Adipocyte (in vitro differentiated cells): ENCODE results near the gene SFTA2.
A peak's percentile ranks its signal among the peaks of the same experiment; 100 is the strongest.

ENCODE experiments used
- DNase-seq: peaks from one replicate; pipeline ENCODE4 v3.0.0-alpha.2; 2015; ENCODE audit warnings: low read depth
- H3K27me3 ChIP-seq: replicated peaks from 2 replicates; pipeline ENCODE4 v1.7.0; 2013; ENCODE audit warnings: mild to moderate bottlenecking, low read length, moderate library complexity; ENCODE audit not compliant: control insufficient read depth, insufficient read depth
- H3K36me3 ChIP-seq: 2 replicates; pipeline ENCODE4 v1.7.0; 2013; ENCODE audit warnings: low read length, mild to moderate bottlenecking, moderate library complexity; ENCODE audit not compliant: control insufficient read depth, insufficient read depth, severe bottlenecking
- H3K4me1 ChIP-seq: 2 replicates; pipeline ENCODE4 v1.7.0; 2013; ENCODE audit warnings: mild to moderate bottlenecking, low read length, moderate library complexity; ENCODE audit not compliant: control insufficient read depth, insufficient read depth
- H3K4me3 ChIP-seq: 2 replicates; pipeline ENCODE4 v1.7.0; 2013; ENCODE audit warnings: mild to moderate bottlenecking, low read length, moderate library complexity
- H3K9ac ChIP-seq: 2 replicates; pipeline ENCODE4 v1.7.0; 2013; ENCODE audit warnings: mild to moderate bottlenecking, low read length, moderate library complexity
- H3K9me3 ChIP-seq: 2 replicates; pipeline ENCODE4 v1.7.0; 2013; ENCODE audit warnings: mild to moderate bottlenecking, low read length, moderate library complexity; ENCODE audit not compliant: control insufficient read depth

The SFTA2 gene

GRCh38 chr6:30889496-30889885 is 42.5 kb downstream of the SFTA2 start:
- Histone ChIP-seq H3K36me3 (peaks cover 20% of the 10 kb centered on the region), H3K27me3 (no peaks in the 10 kb centered on the region)

GRCh38 chr6:30888816-30889495 is 43.0 kb downstream of the SFTA2 start:
- peak overlapping the region; percentile 59 for H3K9ac ChIP-seq
- peaks cover 18% of the 10 kb centered on the region for H3K36me3 ChIP-seq

More at GRCh38 chr6:30889496-30889885, 42.5 kb downstream of the SFTA2 start:
- Histone ChIP-seq H3K9me3 (no peaks in the 10 kb centered on the region), H3K4me1 (peaks cover 38% of the 10 kb centered on the region), H3K4me3 (no peak overlapping the region), H3K9ac (no peak overlapping the region)
- DNase-seq: no peak

DNA sequence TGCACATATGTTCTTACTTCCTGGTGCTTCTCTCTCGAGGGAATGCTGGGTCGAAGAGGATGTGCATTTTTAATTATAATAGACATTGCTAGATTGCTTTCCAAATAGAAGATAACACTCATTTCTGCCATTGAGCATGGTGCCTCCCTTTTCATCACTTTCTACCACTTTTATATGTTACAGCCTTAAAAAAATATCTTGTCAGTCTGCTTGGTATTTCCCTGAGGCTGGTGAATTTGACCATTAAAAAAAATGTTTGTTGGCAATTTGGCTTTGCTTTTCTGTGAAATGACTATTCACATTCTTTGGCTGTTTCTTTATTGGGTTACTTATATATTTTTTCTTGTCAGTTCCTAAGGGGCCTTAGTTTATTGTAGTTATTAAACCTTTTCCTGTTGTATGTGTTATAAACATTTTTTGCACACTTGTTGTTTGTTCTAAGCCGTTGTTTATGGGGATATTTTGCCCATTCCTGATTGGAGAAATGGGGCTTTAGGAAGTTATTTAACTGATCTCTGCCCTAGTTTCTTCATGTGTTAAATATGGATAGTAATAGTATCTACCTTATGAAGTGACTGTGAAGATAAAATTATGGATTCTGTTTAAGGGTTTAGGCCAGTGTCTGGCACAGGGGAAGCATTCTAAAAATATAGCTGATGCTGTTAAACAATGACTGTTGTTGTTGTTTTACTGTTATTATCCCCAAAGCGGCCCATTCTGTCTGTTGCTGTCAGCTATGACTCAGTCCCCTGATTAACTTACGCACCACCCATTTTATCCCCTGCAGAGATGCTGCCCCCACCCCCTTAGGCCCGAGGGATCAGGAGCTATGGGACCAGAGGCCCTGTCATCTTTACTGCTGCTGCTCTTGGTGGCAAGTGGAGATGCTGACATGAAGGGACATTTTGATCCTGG is 43.8 kb downstream of the SFTA2 start:
- H3K9me3 ChIP-seq: no peaks in the 10 kb centered on the region
- peak overlapping the region; percentile 31 for H3K4me3 ChIP-seq
- peaks cover 13% of the 10 kb centered on the region for H3K36me3 ChIP-seq
- H3K27me3 ChIP-seq: no peaks in the 10 kb centered on the region
- H3K9ac ChIP-seq: peak overlapping the region; percentile 59
- peak; percentile 73 for DNase-seq
- peaks cover 45% of the 10 kb centered on the region for H3K4me1 ChIP-seq

More at GRCh38 chr6:30888816-30889495, 43.0 kb downstream of the SFTA2 start:
- no peak for DNase-seq
- Histone ChIP-seq H3K9me3 (no peaks in the 10 kb centered on the region), H3K4me3 (no peak overlapping the region), H3K4me1 (peaks cover 38% of the 10 kb centered on the region), H3K27me3 (no peaks in the 10 kb centered on the region)

GRCh38 chr6:30886897-30887255 is 45.1 kb downstream of the SFTA2 start:
- Histone ChIP-seq H3K27me3 (no peaks in the 10 kb centered on the region), H3K36me3 (peaks cover 8% of the 10 kb centered on the region), H3K4me1 (peaks cover 50% of the 10 kb centered on the region), H3K9me3 (no peaks in the 10 kb centered on the region), H3K9ac (peak overlapping the region; percentile 84), H3K4me3 (peak overlapping the region; percentile 86)
- DNase-seq: no peak

GRCh38 chr6:30885999-30886896 is 45.7 kb downstream of the SFTA2 start:
- peak overlapping the region; percentile 86 for H3K4me3 ChIP-seq
- H3K9ac ChIP-seq: peak overlapping the region; percentile 84
- peaks cover 50% of the 10 kb centered on the region for H3K4me1 ChIP-seq
- H3K36me3 ChIP-seq: peaks cover 8% of the 10 kb centered on the region
- peak; percentile 86 for DNase-seq
- no peaks in the 10 kb centered on the region for H3K9me3 ChIP-seq
- no peaks in the 10 kb centered on the region for H3K27me3 ChIP-seq

DNA sequence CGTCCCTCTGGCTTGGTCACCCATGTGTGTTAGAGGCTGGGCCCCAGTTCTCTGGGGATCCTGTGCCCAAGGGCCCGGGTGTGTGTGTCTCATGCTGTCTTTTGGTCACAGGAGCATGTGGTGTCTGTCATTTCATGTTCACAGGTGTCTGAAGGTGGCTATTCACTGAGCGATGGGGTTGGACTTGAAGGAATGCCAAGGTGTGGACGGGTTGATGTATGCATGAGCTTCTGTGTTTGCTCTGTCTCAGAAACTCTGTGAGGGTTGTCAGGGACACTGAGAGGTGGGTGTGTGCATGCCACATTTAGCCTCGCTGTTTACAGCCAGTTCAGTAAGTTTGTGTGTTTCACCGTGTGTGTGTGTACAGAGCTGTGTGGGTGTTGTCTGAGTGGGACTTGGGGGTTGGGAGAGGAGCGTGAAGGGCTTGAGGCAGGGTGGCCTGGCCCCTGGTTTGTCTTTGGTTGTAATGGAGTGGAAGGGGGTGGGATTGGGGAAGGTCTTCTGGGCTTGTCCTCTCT is 46.4 kb downstream of the SFTA2 start:
- H3K9ac ChIP-seq: peak overlapping the region; percentile 84
- H3K4me1 ChIP-seq: peaks cover 50% of the 10 kb centered on the region
- peak; percentile 44 for DNase-seq

GRCh38 chr6:30884521-30885480 is 47.2 kb downstream of the SFTA2 start:
- peak overlapping the region; percentile 84 for H3K9ac ChIP-seq
- peak overlapping the region; percentile 86 for H3K4me3 ChIP-seq
- peaks cover 50% of the 10 kb centered on the region for H3K4me1 ChIP-seq
- peaks cover 1% of the 10 kb centered on the region for H3K36me3 ChIP-seq
- H3K27me3 ChIP-seq: no peaks in the 10 kb centered on the region
- peak; percentile 90 for DNase-seq
- H3K9me3 ChIP-seq: no peaks in the 10 kb centered on the region

More for the DNA sequence above, 46.4 kb downstream of the SFTA2 start:
- H3K9me3 ChIP-seq: no peaks in the 10 kb centered on the region
- H3K4me3 ChIP-seq: peak overlapping the region; percentile 86
- no peaks in the 10 kb centered on the region for H3K27me3 ChIP-seq
- peaks cover 8% of the 10 kb centered on the region for H3K36me3 ChIP-seq

- no peaks in the 10 kb centered on the region for H3K9me3 ChIP-seq
- peak within 1 kb of the TSS; percentile 84 for H3K9ac ChIP-seq
- peak; percentile 64 for DNase-seq
- H3K4me3 ChIP-seq: peak within 1 kb of the TSS; percentile 86
- H3K36me3 ChIP-seq: no peaks in the 10 kb centered on the region
- H3K4me1 ChIP-seq: peaks cover 50% of the 10 kb centered on the region
- H3K27me3 ChIP-seq: no peaks in the 10 kb centered on the region
Measured at GRCh38 chr6:30883685-30884520, 48.1 kb downstream of the SFTA2 start, which contains the start of gene DDR1. Gene DDR1, plus strand, starts transcription at chr6:30884519. Its CDS starts 4,211 bp downstream, at chr6:30888730.
